ENCODE measurements around the gene ZG16. TPM values are rescaled to one million over a fixed set of nuclear protein-coding genes. Genes with fewer than 3 reads are reported as not detected.
"Not testable (repeated sequence)": the region's sequence is repeated elsewhere in the genome, so short reads cannot be mapped to it uniquely, and the experiment has no call there.

ZG16 gene
- total RNA-seq, 1 experiment from 2014 or later: 0.07 TPM

DNA sequence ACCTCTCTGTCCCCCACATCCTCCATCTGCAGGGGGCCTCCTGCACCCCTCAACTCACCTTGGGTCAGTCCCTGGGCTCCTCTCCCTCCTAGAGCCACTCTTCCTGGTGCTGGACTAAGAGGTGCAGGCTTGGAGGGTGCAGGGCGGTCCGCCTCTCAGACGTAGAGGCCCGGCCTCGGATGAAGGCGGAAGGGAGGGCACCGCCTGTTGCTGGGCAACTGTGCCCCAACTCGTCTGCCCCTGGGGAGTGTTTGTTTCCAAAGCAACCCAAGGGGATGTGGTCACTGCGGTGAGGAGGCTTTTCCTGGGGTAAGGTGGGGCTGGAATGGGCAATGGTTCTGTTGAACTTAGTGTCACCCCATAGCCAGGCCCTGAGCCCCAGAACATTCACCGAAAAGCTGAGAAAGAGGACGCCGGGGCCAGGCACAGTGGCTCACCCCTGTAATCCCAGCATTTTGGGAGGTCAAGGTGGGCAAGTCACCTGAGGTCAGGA lies 32.2 kb upstream of the ZG16 start, which contains the start of gene C16orf54:
Gene C16orf54 (minus strand): TSS at position 138 of the 493 bp plus-strand sequence. CDS start 1,039 bp downstream, outside the sequence.
- ChIA-PET CTCF (no interaction called here), RAD21 (ENCODE audit: low non-redundant PET in 1 of 2, low total read pairs in 2 of 2, uncharacterized antibody in 2 of 2, unreplicated experiment in 2 of 2) (no interaction called here), POLR2A (no interaction called here)
- Histone ChIP-seq H2AFZ (ENCODE audit: low read depth, low read length, poor library complexity, severe bottlenecking) (no peak within 1 kb of the TSS), H3K27me3 (ENCODE audit: insufficient read depth, low read length) (no peaks in the 10 kb centered on the region), H3K4me1 (ENCODE audit: control insufficient read depth in 1 of 2, insufficient read depth in 2 of 2, low read length in 2 of 2) (peaks cover 0 to 5% of the 10 kb centered on the region in 2 experiments; a peak in 3 of 4 replicates), H3K4me3 (replicated peaks in 1 of 2; ENCODE audit: low read depth in 1 of 2, low read length in 2 of 2) (no peak within 1 kb of the TSS), H3K79me2 (ENCODE audit: insufficient read depth, low read length) (no peaks in the 10 kb centered on the region), H3K27ac (ENCODE audit: low read depth, low read length) (no peak within 1 kb of the TSS), H3K9ac (ENCODE audit: low read length) (no peak within 1 kb of the TSS), H3K36me3 (ENCODE audit: control insufficient read depth in 1 of 2, insufficient read depth in 2 of 2, low read length in 2 of 2) (no peaks in the 10 kb centered on the region), H3K4me2 (ENCODE audit: low read length) (no peak within 1 kb of the TSS), H3K9me3 (ENCODE audit: control insufficient read depth in 1 of 2, insufficient read depth in 1 of 2, low read depth in 1 of 2, low read length in 2 of 2) (no peaks in the 10 kb centered on the region), H4K20me1 (ENCODE audit: insufficient read depth) (no peaks in the 10 kb centered on the region), H3K9me2 (ENCODE audit: insufficient read depth) (no peaks in the 10 kb centered on the region)
- intact Hi-C loops (cut with micrococcal nuclease): no loop called here
- BruUV-seq (replicated peaks): no TSS peak
- ATAC-seq (no peak), DNase-seq (ENCODE audit: low read depth, low spot score) (no peak)
- TF ChIP-seq FOSL1 (IDR thresholded peaks at IDR 0.05; ENCODE audit: low read depth): no peak
- TF ChIP-seq CEBPB (IDR thresholded peaks at IDR 0.05; ENCODE audit: low read depth): no peak
- TF ChIP-seq SP1 (IDR thresholded peaks at IDR 0.05; ENCODE audit: low read depth): no peak
- no peak for TF ChIP-seq ELF1 (IDR thresholded peaks at IDR 0.05; ENCODE audit: borderline replicate concordance, low read depth)
- no peak for TF ChIP-seq ZNF274 (IDR thresholded peaks at IDR 0.05; ENCODE audit: low read depth, low read length)
- TF ChIP-seq, protein P1, sequence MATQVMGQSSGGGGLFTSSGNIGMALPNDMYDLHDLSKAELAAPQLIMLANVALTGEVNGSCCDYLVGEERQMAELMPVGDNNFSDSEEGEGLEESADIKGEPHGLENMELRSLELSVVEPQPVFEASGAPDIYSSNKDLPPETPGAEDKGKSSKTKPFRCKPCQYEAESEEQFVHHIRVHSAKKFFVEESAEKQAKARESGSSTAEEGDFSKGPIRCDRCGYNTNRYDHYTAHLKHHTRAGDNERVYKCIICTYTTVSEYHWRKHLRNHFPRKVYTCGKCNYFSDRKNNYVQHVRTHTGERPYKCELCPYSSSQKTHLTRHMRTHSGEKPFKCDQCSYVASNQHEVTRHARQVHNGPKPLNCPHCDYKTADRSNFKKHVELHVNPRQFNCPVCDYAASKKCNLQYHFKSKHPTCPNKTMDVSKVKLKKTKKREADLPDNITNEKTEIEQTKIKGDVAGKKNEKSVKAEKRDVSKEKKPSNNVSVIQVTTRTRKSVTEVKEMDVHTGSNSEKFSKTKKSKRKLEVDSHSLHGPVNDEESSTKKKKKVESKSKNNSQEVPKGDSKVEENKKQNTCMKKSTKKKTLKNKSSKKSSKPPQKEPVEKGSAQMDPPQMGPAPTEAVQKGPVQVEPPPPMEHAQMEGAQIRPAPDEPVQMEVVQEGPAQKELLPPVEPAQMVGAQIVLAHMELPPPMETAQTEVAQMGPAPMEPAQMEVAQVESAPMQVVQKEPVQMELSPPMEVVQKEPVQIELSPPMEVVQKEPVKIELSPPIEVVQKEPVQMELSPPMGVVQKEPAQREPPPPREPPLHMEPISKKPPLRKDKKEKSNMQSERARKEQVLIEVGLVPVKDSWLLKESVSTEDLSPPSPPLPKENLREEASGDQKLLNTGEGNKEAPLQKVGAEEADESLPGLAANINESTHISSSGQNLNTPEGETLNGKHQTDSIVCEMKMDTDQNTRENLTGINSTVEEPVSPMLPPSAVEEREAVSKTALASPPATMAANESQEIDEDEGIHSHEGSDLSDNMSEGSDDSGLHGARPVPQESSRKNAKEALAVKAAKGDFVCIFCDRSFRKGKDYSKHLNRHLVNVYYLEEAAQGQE (IDR thresholded peaks at IDR 0.05; ENCODE audit: low read depth): no peak
- TF ChIP-seq JUND (IDR thresholded peaks at IDR 0.05): no peak
- TF ChIP-seq YY1 (IDR thresholded peaks at IDR 0.05; ENCODE audit: extremely low read depth, insufficient replicate concordance, low read depth, low read length): no peak
- TF ChIP-seq, protein P2, sequence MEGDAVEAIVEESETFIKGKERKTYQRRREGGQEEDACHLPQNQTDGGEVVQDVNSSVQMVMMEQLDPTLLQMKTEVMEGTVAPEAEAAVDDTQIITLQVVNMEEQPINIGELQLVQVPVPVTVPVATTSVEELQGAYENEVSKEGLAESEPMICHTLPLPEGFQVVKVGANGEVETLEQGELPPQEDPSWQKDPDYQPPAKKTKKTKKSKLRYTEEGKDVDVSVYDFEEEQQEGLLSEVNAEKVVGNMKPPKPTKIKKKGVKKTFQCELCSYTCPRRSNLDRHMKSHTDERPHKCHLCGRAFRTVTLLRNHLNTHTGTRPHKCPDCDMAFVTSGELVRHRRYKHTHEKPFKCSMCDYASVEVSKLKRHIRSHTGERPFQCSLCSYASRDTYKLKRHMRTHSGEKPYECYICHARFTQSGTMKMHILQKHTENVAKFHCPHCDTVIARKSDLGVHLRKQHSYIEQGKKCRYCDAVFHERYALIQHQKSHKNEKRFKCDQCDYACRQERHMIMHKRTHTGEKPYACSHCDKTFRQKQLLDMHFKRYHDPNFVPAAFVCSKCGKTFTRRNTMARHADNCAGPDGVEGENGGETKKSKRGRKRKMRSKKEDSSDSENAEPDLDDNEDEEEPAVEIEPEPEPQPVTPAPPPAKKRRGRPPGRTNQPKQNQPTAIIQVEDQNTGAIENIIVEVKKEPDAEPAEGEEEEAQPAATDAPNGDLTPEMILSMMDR (IDR thresholded peaks at IDR 0.05 in 2 of 3, conservative IDR thresholded peaks at IDR 0.05 in 1 of 3; ENCODE audit: borderline replicate concordance in 1 of 3, insufficient read depth in 1 of 3, low read depth in 2 of 3, low read length in 2 of 3): no peak
- TF ChIP-seq, protein P3, sequence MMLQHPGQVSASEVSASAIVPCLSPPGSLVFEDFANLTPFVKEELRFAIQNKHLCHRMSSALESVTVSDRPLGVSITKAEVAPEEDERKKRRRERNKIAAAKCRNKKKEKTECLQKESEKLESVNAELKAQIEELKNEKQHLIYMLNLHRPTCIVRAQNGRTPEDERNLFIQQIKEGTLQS (IDR thresholded peaks at IDR 0.05): no peak
- TF ChIP-seq RAD21 (IDR thresholded peaks at IDR 0.05; ENCODE audit: low read depth): no peak
- no peak for TF ChIP-seq ZFX (IDR thresholded peaks at IDR 0.05)
- no peak for TF ChIP-seq POLR2A (IDR thresholded peaks at IDR 0.05; ENCODE audit: borderline replicate concordance, extremely low read depth, insufficient read depth, insufficient read length)
- TF ChIP-seq TCF7L2 (IDR thresholded peaks at IDR 0.05; ENCODE audit: borderline replicate concordance, extremely low read depth, insufficient read depth, insufficient read length): no peak
- no peak for TF ChIP-seq EZH2phosphoT487 (IDR thresholded peaks at IDR 0.05; ENCODE audit: borderline replicate concordance)
- TF ChIP-seq, protein P4, sequence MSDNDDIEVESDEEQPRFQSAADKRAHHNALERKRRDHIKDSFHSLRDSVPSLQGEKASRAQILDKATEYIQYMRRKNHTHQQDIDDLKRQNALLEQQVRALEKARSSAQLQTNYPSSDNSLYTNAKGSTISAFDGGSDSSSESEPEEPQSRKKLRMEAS (IDR thresholded peaks at IDR 0.05): no peak
- TF ChIP-seq CBX3 (IDR thresholded peaks at IDR 0.05; ENCODE audit: low read depth): no peak

DNA sequence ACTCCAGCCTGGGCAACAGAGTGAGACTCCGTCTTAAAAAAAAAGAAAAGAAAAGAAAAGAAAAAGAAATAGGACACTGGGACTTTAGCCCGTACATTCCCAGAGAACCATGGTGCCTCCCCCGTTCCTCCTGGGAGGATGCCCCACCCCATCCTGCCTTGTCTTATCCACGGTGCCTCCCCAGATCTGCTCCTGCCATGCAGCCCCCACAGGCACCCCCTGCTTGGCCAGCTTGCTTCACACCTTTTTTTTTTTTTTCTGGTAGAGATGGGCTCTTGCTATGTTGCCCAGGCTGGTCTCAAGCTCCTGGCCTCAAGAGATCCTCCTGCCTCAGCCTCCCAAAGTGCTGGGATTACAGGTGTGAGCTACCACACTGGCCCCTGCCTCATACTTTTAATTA lies 31.5 kb upstream of the ZG16 start:
- H3K4me2 ChIP-seq (ENCODE audit: low read length); H3K9me2 ChIP-seq (ENCODE audit: insufficient read depth); H2AFZ ChIP-seq (ENCODE audit: low read depth, low read length, poor library complexity, severe bottlenecking); H4K20me1 ChIP-seq (ENCODE audit: insufficient read depth); ATAC-seq; intact Hi-C loops (cut with micrococcal nuclease); H3K36me3 ChIP-seq (ENCODE audit: control insufficient read depth in 1 of 2, insufficient read depth in 2 of 2, low read length in 2 of 2); H3K27me3 ChIP-seq (ENCODE audit: insufficient read depth, low read length); BruUV-seq (replicated peaks); H3K9ac ChIP-seq (ENCODE audit: low read length); CTCF ChIA-PET; H3K9me3 ChIP-seq (ENCODE audit: control insufficient read depth in 1 of 2, insufficient read depth in 1 of 2, low read depth in 1 of 2, low read length in 2 of 2); H3K4me3 ChIP-seq (replicated peaks in 1 of 2; ENCODE audit: low read depth in 1 of 2, low read length in 2 of 2); POLR2A ChIA-PET; RAD21 ChIA-PET (ENCODE audit: low non-redundant PET in 1 of 2, low total read pairs in 2 of 2, uncharacterized antibody in 2 of 2, unreplicated experiment in 2 of 2); DNase-seq (ENCODE audit: low read depth, low spot score); H3K79me2 ChIP-seq (ENCODE audit: insufficient read depth, low read length); H3K27ac ChIP-seq (ENCODE audit: low read depth, low read length): not testable (repeated sequence)
- H3K4me1 ChIP-seq (ENCODE audit: control insufficient read depth in 1 of 2, insufficient read depth in 2 of 2, low read length in 2 of 2): peaks cover 5 to 10% of the 10 kb centered on the region in 2 experiments; a peak in 3 of 4 replicates
